Thoracic aorta (tissue), 2 donors: Measurements from ENCODE around the gene BBOX1. TPM values are rescaled to one million over a fixed set of nuclear protein-coding genes. Genes with fewer than 3 reads are reported as not detected.
A peak's percentile ranks its signal among the peaks of the same experiment; 100 is the strongest.

Source experiments
- ATAC-seq: fragments of 150-250 bp; one replicate; pipeline ENCODE4 v1.8.0; 2017; ENCODE audit warnings: low read depth; ENCODE audit not compliant: insufficient number of reproducible peaks, low FRiP score
- DNase-seq: peaks from one replicate; pipeline ENCODE4 v3.0.0-alpha.2; 2020; ENCODE audit warnings: low spot score
- H3K27ac ChIP-seq, 2 donors: fragments of 200-600 bp; sonication (generic); 1 replicate in 1 of 2; 2 replicates in 1 of 2; pipeline ENCODE4 v1.5.1; 2016; ENCODE audit warnings: mild to moderate bottlenecking in 2 of 2, moderate library complexity in 2 of 2
- H3K27me3 ChIP-seq: fragments of 200-600 bp; sonication (generic); replicated peaks from 2 replicates; pipeline ENCODE4 v1.6.0; 2016; ENCODE audit warnings: mild to moderate bottlenecking; ENCODE audit not compliant: insufficient read depth
- H3K36me3 ChIP-seq: fragments of 200-600 bp; sonication (generic); one replicate; pipeline ENCODE4 v1.5.1; 2016
- H3K4me1 ChIP-seq, 2 donors: fragments of 200-600 bp; sonication (generic); 1 replicate in 1 of 2; 2 replicates in 1 of 2; pipeline versions ENCODE4 v1.5.1 to v1.6.0; 2016; ENCODE audit warnings: low read depth in 2 of 2, mild to moderate bottlenecking in 1 of 2; ENCODE audit not compliant: control insufficient read depth in 1 of 2
- H3K4me3 ChIP-seq: fragments of 200-600 bp; sonication (generic); 2 replicates; pipeline ENCODE4 v1.5.1; 2016; ENCODE audit warnings: mild to moderate bottlenecking
- H3K9me3 ChIP-seq: fragments of 200-600 bp; sonication (generic); 2 replicates; pipeline ENCODE4 v1.5.1; 2016
- CTCF ChIP-seq: fragments of 200-600 bp; sonication (generic); IDR thresholded peaks from one replicate; pipeline ENCODE4 v1.5.1; 2019; ENCODE audit warnings: antibody characterized with exemption
- total RNA-seq, 2 donors: library from RNA; depleted of rRNA; stranded (reverse); fragments of >200 nt; gene quantifications; one replicate each; pipeline versions ENCODE4 v1.1.0 to v1.2.3, GENCODE V29; 2016

BBOX1 gene
- total RNA-seq, 2 donors from 2014 or later = not detected

GRCh38 chr11:27057091-27057780 is 16.6 kb downstream of the BBOX1 start:
- ATAC-seq (no peak), DNase-seq (no peak)
- Histone ChIP-seq H3K9me3 (no peaks in the 10 kb centered on the region), H3K4me3 (no peak overlapping the region), H3K27ac (no peak overlapping the region), H3K36me3 (no peaks in the 10 kb centered on the region), H3K27me3 (no peaks in the 10 kb centered on the region), H3K4me1 (peaks cover 10 to 33% of the 10 kb centered on the region in 2 donors)
- TF ChIP-seq CTCF = no peak

- DNase-seq (no peak), ATAC-seq (no peak)
- H3K4me3 ChIP-seq = no peak overlapping the region
- no peak overlapping the region for H3K27ac ChIP-seq
- no peaks in the 10 kb centered on the region for H3K9me3 ChIP-seq
- TF ChIP-seq CTCF = no peak
- H3K36me3 ChIP-seq = no peaks in the 10 kb centered on the region
- H3K27me3 ChIP-seq = no peaks in the 10 kb centered on the region
- peaks cover under 1 to 25% of the 10 kb centered on the region in 2 donors for H3K4me1 ChIP-seq
Observed at GRCh38 chr11:27058456-27058855, 17.8 kb downstream of the BBOX1 start.

GRCh38 chr11:27059431-27059830 is 18.8 kb downstream of the BBOX1 start:
- TF ChIP-seq CTCF = no peak
- H3K36me3 ChIP-seq = no peaks in the 10 kb centered on the region
- H3K27me3 ChIP-seq = no peaks in the 10 kb centered on the region
- no peaks in the 10 kb centered on the region for H3K9me3 ChIP-seq
- H3K4me1 ChIP-seq = peaks cover 0 to 23% of the 10 kb centered on the region in 2 donors
- H3K4me3 ChIP-seq = no peak overlapping the region
- ATAC-seq (no peak), DNase-seq (no peak)
- no peak overlapping the region for H3K27ac ChIP-seq

GRCh38 chr11:27060816-27061460 is 20.3 kb downstream of the BBOX1 start:
- Histone ChIP-seq H3K27me3 (no peaks in the 10 kb centered on the region), H3K27ac (peak overlapping the region; percentile 44 to 62), H3K4me1 (peaks cover 0 to 18% of the 10 kb centered on the region in 2 donors), H3K9me3 (no peaks in the 10 kb centered on the region), H3K36me3 (no peaks in the 10 kb centered on the region), H3K4me3 (peak overlapping the region; percentile 53)
- no peak for DNase-seq
- TF ChIP-seq CTCF = no peak
- ATAC-seq = no peak

GRCh38 chr11:27061461-27061821 is 20.8 kb downstream of the BBOX1 start:
- no peak for DNase-seq
- no peaks in the 10 kb centered on the region for H3K27me3 ChIP-seq
- TF ChIP-seq CTCF = no peak
- no peak for ATAC-seq
- H3K27ac ChIP-seq = peak overlapping the region; percentile 44 to 62
- peaks cover 0 to 18% of the 10 kb centered on the region in 2 donors for H3K4me1 ChIP-seq
- H3K36me3 ChIP-seq = no peaks in the 10 kb centered on the region
- H3K9me3 ChIP-seq = no peaks in the 10 kb centered on the region
- peak overlapping the region; percentile 53 for H3K4me3 ChIP-seq
